Measurements from ENCODE around the gene FADS2.

- TF ChIP-seq MAZ (IDR thresholded peaks at IDR 0.05; ENCODE audit: borderline replicate concordance, low read depth, low read length): no peak
- no peak for TF ChIP-seq POLR2A (IDR thresholded peaks at IDR 0.05; ENCODE audit: low read length)
- TF ChIP-seq EP300 (IDR thresholded peaks at IDR 0.05): no peak
- TF ChIP-seq EHMT2 (IDR thresholded peaks at IDR 0.05; ENCODE audit: low read depth): no peak
- TF ChIP-seq CTCF (IDR thresholded peaks at IDR 0.05): no peak
- no peak for TF ChIP-seq BCL3 (IDR thresholded peaks at IDR 0.05)
- no peak for TF ChIP-seq CBX2 (IDR thresholded peaks at IDR 0.05; ENCODE audit: borderline replicate concordance, low read depth)
- no peak for TF ChIP-seq HMGXB4 (CRISPR knock-in tag; IDR thresholded peaks at IDR 0.05; ENCODE audit: borderline replicate concordance)
- TF ChIP-seq MAX (IDR thresholded peaks at IDR 0.05): no peak
- TF ChIP-seq PHF8 (IDR thresholded peaks at IDR 0.05; ENCODE audit: borderline replicate concordance, low read depth): no peak
Measured at GRCh38 chr11:61778920-61779650, 49.0 kb upstream of the FADS2 start.

All from A549 (cell line).